GM12891 (cell line): Measurements from ENCODE around the gene HMGN2.

Source experiments
- PAX5 ChIP-seq: IDR thresholded peaks from 2 replicates; pipeline ENCODE4 v1.6.1; 2011; ENCODE audit warnings: low read length, moderate library complexity, mild to moderate bottlenecking; ENCODE audit not compliant: insufficient read depth, severe bottlenecking
- POLR2A ChIP-seq: IDR thresholded peaks from 2 replicates; pipeline ENCODE4 v1.6.1; 2011; ENCODE audit warnings: low read depth, low read length, control low read depth
- POLR2AphosphoS5 ChIP-seq: IDR thresholded peaks from 2 replicates; pipeline ENCODE4 v1.6.1; 2011; ENCODE audit warnings: low read depth, low read length, control low read depth
- TAF1 ChIP-seq: IDR thresholded peaks from 2 replicates; pipeline ENCODE4 v1.6.1; 2011; ENCODE audit warnings: low read depth, low read length, control low read depth

DNA sequence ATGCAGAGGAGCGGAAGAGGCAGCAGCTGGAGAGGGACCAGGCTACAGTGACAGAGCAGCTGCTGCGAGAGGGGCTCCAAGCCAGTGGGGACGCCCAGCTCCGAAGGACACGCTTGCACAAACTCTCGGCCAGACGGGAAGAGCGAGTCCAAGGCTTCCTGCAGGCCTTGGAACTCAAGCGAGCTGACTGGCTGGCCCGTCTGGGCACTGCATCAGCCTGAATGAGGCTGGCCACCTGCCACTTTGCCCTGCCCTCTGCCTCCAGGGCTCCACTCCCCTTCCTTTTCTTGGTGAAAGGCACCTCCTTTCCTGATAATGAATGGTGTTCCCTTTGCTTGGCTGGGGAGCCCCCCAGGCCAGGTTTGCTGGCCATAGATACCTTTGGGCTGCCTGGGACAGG, 3.3 kb upstream of the HMGN2 start:
- no peak for TF ChIP-seq POLR2AphosphoS5
- TF ChIP-seq TAF1 = no peak
- TF ChIP-seq POLR2A = no peak
- TF ChIP-seq PAX5 = no peak
